ENCODE data around the gene SDK1. TPM values are rescaled to one million over a fixed set of nuclear protein-coding genes. Genes with fewer than 3 reads are reported as not detected.
"Not testable (repeated sequence)": the region's sequence is repeated elsewhere in the genome, so short reads cannot be mapped to it uniquely, and the experiment has no call there.

The SDK1 gene
- total RNA-seq, 2 experiments from 2014 or later: 0.20 to 0.25 TPM

DNA sequence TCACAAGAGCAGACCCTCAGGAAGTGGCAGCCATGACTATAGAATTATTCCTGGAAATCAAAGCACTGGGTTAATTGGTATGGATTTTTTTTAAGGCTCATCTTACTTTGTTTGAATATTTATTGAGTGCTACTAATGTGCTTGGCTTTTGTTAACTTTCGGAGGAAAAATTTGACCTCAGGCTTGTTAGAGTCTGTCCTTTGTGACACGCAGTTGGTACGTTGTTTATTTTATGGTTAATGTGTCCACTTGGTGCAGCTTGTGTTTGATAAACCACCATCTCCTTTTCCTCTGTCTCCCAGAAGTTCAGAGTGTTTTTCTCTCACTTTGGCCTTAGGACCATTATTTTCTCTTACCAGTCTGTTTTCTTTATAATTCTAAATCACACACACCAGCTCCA, 268.6 kb downstream of the SDK1 start:
- POLR2A ChIA-PET: no interaction called here

DNA sequence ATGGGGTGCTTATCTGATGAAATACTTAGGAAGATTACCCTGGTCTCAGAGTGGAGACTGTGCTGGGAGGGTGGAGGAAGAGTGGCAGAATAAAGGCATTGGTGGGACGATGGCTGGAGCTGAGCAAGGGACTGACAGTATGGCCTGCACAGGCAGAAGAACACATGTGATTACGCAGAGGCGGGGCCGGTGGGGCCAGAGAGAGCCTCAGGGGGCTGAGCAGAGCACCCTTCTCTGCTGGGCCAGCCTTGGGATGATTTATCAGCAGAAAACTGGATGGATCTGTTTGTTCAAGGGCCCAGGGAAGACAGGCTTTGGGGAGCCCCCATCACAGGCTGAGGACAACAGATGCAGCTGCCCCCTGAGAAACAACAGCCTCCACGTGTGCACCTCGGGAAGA, 272.1 kb downstream of the SDK1 start:
- POLR2A ChIA-PET: no interaction called here
- peaks cover 5% of the 10 kb centered on the region for H3K9me3 Mint-ChIP-seq
- no peak overlapping the region for H3K4me3 Mint-ChIP-seq

More for the DNA sequence above, 268.6 kb downstream of the SDK1 start:
- no peak overlapping the region for H3K4me3 Mint-ChIP-seq
- DNase-seq (no peak), ATAC-seq (ENCODE audit: low read depth) (no peak)
- H3K36me3 Mint-ChIP-seq: no peaks in the 10 kb centered on the region
- no peak overlapping the region for H3K27ac Mint-ChIP-seq
- H3K9me3 Mint-ChIP-seq: no peaks in the 10 kb centered on the region
- no peaks in the 10 kb centered on the region for H3K27me3 Mint-ChIP-seq
- H3K4me1 Mint-ChIP-seq: peaks cover 6% of the 10 kb centered on the region

DNA sequence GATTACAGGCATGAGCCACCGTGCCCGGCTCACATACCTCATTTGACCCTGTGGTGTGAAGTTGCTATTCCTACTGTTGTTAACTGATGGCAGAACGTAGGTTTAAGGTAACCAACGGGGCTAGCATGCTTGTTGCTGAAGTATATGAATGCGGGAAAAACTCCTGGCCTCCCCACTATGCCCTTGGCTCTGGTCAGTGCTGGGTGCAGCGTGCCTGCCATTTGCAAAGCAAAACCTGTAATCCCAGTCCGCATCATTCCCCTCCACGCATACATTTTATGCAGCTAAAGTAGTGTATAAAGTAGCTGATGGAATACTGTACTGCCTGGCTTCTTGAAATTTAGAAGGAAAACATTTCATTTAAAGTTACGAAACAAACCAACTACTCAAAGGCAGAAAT, 273.3 kb downstream of the SDK1 start:
- no peak overlapping the region for H3K27ac Mint-ChIP-seq
- no peak overlapping the region for H3K4me3 Mint-ChIP-seq
- no peaks in the 10 kb centered on the region for H3K36me3 Mint-ChIP-seq
- POLR2A ChIA-PET: no interaction called here
- DNase-seq: no peak
- no peaks in the 10 kb centered on the region for H3K4me1 Mint-ChIP-seq
- H3K9me3 Mint-ChIP-seq: peaks cover 9% of the 10 kb centered on the region
- ATAC-seq (ENCODE audit: low read depth): no peak
- H3K27me3 Mint-ChIP-seq: no peaks in the 10 kb centered on the region

More for the DNA sequence above, 272.1 kb downstream of the SDK1 start:
- ATAC-seq (ENCODE audit: low read depth): no peak
- DNase-seq: no peak
- H3K36me3 Mint-ChIP-seq: no peaks in the 10 kb centered on the region
- no peak overlapping the region for H3K27ac Mint-ChIP-seq
- no peaks in the 10 kb centered on the region for H3K27me3 Mint-ChIP-seq
- H3K4me1 Mint-ChIP-seq: no peaks in the 10 kb centered on the region

DNA sequence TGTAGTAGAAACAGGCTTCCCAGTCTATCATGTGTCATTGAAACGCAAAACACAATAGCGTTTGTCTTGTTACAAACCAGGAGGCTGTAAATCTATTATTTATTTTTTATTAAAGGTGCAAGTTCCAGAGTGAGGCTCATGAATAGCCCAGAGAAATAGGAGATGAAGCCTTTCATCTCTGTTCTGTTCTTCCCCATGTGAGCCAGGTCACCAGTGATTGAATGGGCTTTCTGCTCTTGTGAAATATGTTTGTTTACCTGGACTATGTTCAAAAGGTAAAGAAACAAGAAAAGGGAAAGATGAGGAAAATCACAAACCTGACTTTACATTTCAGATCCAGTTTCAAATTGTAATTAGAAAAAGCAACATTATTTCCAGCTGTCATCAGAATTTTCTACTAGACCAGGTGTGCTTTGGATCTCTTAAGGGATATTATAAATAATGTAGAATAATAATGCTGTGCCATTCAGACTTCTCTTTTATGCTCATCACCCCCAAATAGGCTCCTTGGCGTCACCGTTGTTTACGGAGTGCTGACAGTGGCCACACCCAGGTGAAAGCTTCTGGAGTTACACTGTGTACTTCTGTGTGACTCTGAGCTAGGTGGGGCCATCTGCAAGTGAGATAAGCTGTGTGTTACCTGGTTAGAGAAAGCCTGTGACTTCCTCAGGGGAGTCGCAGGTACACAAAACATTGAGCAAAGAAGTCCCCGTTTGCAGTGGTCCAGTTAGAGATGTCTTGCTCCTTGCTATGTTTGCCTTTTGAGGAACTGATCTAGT, 274.9 kb downstream of the SDK1 start:
- Mint-ChIP-seq H3K4me3 (no peak overlapping the region), H3K36me3 (no peaks in the 10 kb centered on the region), H3K9me3 (peaks cover 10% of the 10 kb centered on the region), H3K27me3 (no peaks in the 10 kb centered on the region), H3K4me1 (no peaks in the 10 kb centered on the region), H3K27ac (no peak overlapping the region)
- POLR2A ChIA-PET: no interaction called here
- ATAC-seq (ENCODE audit: low read depth): no peak
- DNase-seq: no peak

DNA sequence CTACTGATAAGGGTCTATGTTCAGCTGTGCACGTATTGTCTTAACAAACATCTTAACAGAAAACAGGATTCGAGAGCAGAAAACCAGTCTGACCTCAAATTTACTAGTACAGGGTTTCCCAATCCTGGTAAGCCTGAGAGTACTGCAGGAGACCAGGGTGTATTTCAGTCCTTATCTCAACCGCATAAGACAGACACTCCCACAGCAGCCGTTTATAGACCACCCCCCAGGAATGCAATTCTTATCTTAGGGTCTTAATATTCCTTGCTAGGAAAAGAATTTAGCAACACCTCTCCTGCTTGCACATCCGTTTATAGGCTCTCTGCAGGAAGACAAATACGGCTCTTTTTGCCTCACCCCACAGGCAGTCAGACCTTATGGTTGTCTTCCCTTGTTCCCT, 277.3 kb downstream of the SDK1 start:
- H3K4me1 Mint-ChIP-seq: no peaks in the 10 kb centered on the region
- POLR2A ChIA-PET: no interaction called here
- no peak overlapping the region for H3K27ac Mint-ChIP-seq
- ATAC-seq (ENCODE audit: low read depth): no peak
- H3K27me3 Mint-ChIP-seq: no peaks in the 10 kb centered on the region
- no peak for DNase-seq
- H3K4me3 Mint-ChIP-seq: no peak overlapping the region
- no peaks in the 10 kb centered on the region for H3K36me3 Mint-ChIP-seq
- peaks cover 10% of the 10 kb centered on the region for H3K9me3 Mint-ChIP-seq

DNA sequence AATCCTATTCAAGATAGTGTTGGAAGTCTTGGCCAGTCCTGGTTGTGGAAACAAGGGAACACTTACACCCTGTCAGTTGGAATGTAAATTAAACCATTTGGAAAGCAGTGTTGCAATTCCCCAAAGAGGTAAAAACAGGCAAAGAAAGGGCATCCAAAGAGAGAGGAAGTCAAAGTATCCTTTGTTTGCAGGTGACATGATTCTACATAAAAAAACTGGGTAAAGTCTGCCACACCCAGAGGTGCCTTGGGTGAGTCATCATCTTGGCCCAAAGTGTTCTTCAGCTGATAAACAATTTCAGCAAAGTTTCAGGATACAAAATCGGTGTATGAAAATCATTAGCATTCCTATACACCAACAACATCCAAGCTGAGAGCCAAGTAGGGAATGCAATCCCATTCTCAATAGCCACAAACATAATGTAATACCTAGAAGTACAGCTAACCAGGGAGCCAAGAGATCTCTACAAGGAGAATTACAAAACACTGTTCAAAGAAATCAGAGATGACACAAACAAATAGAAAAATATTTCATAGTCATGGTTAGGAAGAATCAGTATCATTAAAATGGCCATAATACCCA, 278.7 kb downstream of the SDK1 start:
- Mint-ChIP-seq H3K36me3 (no peaks in the 10 kb centered on the region), H3K27me3 (no peaks in the 10 kb centered on the region), H3K27ac (no peak overlapping the region), H3K4me3 (no peak overlapping the region), H3K9me3 (peaks cover 10% of the 10 kb centered on the region), H3K4me1 (no peaks in the 10 kb centered on the region)
- POLR2A ChIA-PET: no interaction called here
- DNase-seq: no peak
- ATAC-seq (ENCODE audit: low read depth): no peak

DNA sequence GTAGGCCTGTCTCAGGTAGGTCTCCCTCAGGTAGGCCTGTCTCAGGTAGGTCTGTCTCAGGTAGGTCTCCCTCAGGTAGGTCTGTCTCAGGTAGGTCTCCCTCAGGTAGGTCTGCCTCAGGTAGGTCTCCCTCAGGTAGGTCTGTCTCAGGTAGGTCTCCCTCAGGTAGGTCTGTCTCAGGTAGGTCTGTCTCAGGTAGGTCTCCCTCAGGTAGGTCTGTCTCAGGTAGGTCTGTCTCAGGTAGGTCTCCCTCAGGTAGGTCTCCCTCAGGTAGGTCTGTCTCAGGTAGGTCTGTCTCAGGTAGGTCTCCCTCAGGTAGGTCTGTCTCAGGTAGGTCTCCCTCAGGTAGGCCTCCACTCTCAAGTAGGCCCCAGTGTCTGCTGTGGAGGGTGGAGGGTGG, 281.1 kb downstream of the SDK1 start:
- H3K9me3 Mint-ChIP-seq; ATAC-seq (ENCODE audit: low read depth); H3K27ac Mint-ChIP-seq; H3K4me3 Mint-ChIP-seq; DNase-seq; H3K27me3 Mint-ChIP-seq; POLR2A ChIA-PET; H3K36me3 Mint-ChIP-seq; H3K4me1 Mint-ChIP-seq: not testable (repeated sequence)

DNA sequence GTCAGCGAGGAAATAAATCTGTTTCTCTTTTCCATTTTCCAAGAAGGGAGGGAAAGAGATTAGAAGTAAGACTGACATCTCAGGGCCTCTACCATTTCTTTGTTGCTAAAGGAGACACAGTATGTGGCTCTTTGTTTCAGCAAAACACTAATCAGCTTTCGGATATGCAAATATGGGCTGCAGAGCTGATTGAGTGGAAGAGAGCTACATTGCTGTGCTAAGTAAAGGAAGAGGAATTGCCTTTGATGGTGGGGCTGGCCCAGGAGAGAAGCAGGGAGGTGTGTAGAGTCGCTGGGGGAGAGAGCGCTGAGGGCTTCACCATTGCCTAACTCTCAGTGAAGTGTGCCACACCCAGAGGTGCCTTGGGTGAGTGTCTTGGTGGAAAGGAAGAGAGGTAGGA, 284.8 kb downstream of the SDK1 start:
- POLR2A ChIA-PET: no interaction called here
- Mint-ChIP-seq H3K4me1 (no peaks in the 10 kb centered on the region), H3K27ac (no peak overlapping the region), H3K27me3 (no peaks in the 10 kb centered on the region), H3K9me3 (no peaks in the 10 kb centered on the region), H3K4me3 (no peak overlapping the region), H3K36me3 (no peaks in the 10 kb centered on the region)
- DNase-seq (no peak), ATAC-seq (ENCODE audit: low read depth) (no peak)

DNA sequence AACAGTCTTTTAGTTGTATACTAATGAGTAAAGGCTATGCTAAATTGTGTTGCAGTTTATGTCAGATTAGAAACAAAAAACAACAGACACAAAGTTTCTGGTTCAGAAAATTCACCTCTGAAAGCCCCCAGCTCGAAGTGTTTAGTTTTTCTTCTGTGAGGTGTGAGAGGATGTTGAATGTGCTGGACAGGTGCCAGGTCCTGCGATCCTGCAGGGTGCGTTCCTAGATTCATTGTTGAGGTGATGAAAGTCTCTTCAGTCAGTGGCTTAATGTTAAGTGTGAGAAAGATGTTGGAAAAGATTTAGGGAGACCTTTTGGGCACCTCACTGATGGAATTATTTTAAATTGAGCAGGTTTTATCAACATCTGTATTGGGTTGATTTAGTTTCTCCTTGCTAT, 287.3 kb downstream of the SDK1 start:
- Mint-ChIP-seq H3K27me3 (peaks cover 2% of the 10 kb centered on the region), H3K27ac (no peak overlapping the region), H3K9me3 (no peaks in the 10 kb centered on the region), H3K4me1 (no peaks in the 10 kb centered on the region), H3K4me3 (no peak overlapping the region), H3K36me3 (no peaks in the 10 kb centered on the region)
- ATAC-seq (ENCODE audit: low read depth): no peak
- no peak for DNase-seq
- POLR2A ChIA-PET: no interaction called here

DNA sequence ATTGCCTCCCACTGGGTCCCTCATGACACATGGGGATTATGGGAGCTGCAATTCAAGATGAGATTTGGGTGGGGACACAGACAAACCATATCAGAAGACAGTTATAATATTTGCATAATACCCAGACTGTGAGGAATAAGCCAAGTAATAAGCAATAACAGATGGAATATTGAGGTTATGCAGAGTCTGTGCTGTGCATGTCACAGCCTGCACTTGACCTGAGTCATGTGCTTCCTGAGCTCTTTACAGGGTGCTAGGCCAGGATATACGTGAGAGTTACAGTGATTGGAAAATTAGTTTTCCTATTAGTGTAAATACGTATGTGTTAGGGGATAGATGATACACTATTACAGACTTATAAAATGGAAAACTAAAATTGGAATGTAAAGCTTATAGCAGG, 288.7 kb downstream of the SDK1 start:
- Mint-ChIP-seq H3K27me3 (peaks cover 2% of the 10 kb centered on the region), H3K27ac (no peak overlapping the region), H3K9me3 (no peaks in the 10 kb centered on the region), H3K4me3 (no peak overlapping the region), H3K4me1 (no peaks in the 10 kb centered on the region), H3K36me3 (no peaks in the 10 kb centered on the region)
- POLR2A ChIA-PET: interaction anchor here (0.6 kb wide), 1 partner anchor 153 kb away, joined by 4 read pairs; no protein-coding TSS in a partner anchor
- DNase-seq: no peak
- ATAC-seq (ENCODE audit: low read depth): no peak

DNA sequence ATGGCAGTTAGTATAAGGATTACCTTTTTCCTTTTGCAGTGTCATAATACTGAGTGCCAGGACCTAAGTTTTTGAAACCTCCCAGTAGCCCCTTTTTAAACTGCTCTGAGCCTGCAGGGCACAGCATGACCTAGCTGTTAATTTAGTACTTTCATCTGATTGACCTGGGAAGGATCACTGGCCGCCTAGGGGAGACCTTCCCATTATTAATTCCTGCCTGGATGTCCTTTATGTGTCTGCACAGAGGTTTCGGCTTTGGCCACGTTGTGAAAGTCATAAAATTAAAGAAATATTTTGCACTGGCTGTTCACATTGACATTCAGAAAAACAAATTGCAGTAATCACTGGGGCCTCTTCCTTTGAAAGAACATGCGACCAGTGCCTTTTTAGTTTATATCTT, 290.2 kb downstream of the SDK1 start:
- Mint-ChIP-seq H3K4me1 (no peaks in the 10 kb centered on the region), H3K4me3 (no peak overlapping the region), H3K9me3 (no peaks in the 10 kb centered on the region), H3K27ac (no peak overlapping the region), H3K27me3 (peaks cover 2% of the 10 kb centered on the region), H3K36me3 (no peaks in the 10 kb centered on the region)
- DNase-seq: no peak
- ATAC-seq (ENCODE audit: low read depth): no peak
- POLR2A ChIA-PET: no interaction called here

DNA sequence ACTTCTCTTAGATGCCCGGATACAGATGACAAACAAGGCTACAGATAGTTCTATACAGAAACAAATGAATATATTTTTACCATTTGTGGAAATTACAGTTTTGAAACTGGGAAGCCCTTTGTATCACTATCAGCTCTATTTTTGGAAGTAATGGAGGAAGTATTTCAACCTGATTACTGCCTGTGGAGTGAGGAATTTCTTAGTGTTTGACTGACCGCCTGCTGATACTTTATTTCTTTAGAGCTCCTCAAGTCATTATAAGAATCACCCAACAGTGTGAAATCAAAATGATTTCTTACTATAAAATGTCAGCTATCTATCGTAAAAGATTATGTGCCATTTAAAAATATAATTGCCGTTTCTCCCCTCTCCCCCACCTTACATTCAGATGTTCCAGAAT, 290.9 kb downstream of the SDK1 start:
- DNase-seq: no peak
- ATAC-seq (ENCODE audit: low read depth): no peak
- peaks cover 2% of the 10 kb centered on the region for H3K27me3 Mint-ChIP-seq
- no peaks in the 10 kb centered on the region for H3K9me3 Mint-ChIP-seq
- H3K4me3 Mint-ChIP-seq: no peak overlapping the region
- H3K27ac Mint-ChIP-seq: no peak overlapping the region
- H3K4me1 Mint-ChIP-seq: no peaks in the 10 kb centered on the region
- POLR2A ChIA-PET: no interaction called here
- no peaks in the 10 kb centered on the region for H3K36me3 Mint-ChIP-seq

DNA sequence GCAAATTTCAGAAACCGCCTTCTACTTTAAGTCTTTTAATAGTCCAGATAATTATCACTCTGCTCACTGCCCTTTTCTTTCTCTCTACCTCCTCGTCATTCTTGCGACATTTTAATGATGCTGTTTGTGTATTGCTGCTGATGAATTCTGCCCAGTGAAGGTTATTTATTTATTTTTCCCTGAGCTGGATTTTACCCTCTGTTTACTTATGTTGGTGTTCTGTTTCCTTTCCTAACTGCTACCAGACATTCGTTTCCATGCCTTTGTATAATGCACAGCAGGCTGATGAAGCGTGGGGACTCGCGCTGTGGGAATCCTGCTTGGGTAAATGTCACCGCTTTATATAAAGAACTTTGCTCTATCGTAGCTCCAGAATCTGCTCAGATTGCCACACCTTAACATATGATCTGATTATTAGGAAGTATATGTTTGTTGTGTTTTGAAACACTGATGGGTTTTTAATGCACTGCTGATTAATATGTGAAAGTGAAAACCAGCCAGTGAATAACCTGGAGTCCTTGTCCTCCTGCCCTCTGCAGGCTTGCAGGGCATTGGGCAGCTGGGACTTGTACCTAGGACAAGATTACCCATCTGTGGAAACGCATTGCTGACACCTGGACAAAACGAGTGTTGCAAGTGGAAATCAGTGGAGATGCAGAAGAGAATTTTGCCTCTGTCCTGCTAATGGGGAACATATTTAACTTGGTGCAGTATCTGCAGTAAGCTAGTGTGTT, 291.5 kb downstream of the SDK1 start:
- H3K27ac Mint-ChIP-seq: no peak overlapping the region
- no peak for ATAC-seq (ENCODE audit: low read depth)
- no peaks in the 10 kb centered on the region for H3K4me1 Mint-ChIP-seq
- H3K9me3 Mint-ChIP-seq: no peaks in the 10 kb centered on the region
- peaks cover 2% of the 10 kb centered on the region for H3K27me3 Mint-ChIP-seq
- POLR2A ChIA-PET: no interaction called here
- no peaks in the 10 kb centered on the region for H3K36me3 Mint-ChIP-seq
- no peak for DNase-seq
- no peak overlapping the region for H3K4me3 Mint-ChIP-seq

DNA sequence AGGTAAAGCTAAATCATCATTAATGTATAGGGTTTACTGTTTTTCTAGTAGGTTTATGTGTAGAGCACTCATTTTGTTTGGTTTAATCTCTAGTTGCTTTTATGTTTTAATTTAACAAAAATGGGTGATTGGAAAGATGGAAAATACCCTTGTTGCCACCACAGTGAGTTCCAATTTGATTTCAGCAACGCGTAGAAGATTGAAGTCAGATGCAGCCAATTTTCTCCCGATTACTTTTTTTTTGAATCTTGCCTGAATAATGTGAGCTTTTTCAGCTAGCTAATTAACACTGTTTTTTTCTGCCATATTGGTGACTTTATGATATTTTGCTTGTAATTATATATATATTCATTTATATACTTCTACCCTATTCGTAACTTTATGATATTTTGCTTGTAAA, 293.8 kb downstream of the SDK1 start:
- Mint-ChIP-seq H3K4me1 (no peaks in the 10 kb centered on the region), H3K27me3 (peaks cover 2% of the 10 kb centered on the region), H3K27ac (no peak overlapping the region), H3K36me3 (no peaks in the 10 kb centered on the region), H3K4me3 (no peak overlapping the region), H3K9me3 (no peaks in the 10 kb centered on the region)
- POLR2A ChIA-PET: no interaction called here
- DNase-seq (no peak), ATAC-seq (ENCODE audit: low read depth) (no peak)

All from activated naive CD8-positive, alpha-beta T cell treated with anti-CD3 and anti-CD28 coated beads, Interleukin-2, amount 10 ng/mL, durations not matched to agents 7 days and 5 days (primary cell).